ENCODE measurements around the gene OPN4. TPM values are rescaled to one million over a fixed set of nuclear protein-coding genes. Genes with fewer than 3 reads are reported as not detected.

OPN4 gene
- total RNA-seq, 1 experiment from 2014 or later = not detected

DNA sequence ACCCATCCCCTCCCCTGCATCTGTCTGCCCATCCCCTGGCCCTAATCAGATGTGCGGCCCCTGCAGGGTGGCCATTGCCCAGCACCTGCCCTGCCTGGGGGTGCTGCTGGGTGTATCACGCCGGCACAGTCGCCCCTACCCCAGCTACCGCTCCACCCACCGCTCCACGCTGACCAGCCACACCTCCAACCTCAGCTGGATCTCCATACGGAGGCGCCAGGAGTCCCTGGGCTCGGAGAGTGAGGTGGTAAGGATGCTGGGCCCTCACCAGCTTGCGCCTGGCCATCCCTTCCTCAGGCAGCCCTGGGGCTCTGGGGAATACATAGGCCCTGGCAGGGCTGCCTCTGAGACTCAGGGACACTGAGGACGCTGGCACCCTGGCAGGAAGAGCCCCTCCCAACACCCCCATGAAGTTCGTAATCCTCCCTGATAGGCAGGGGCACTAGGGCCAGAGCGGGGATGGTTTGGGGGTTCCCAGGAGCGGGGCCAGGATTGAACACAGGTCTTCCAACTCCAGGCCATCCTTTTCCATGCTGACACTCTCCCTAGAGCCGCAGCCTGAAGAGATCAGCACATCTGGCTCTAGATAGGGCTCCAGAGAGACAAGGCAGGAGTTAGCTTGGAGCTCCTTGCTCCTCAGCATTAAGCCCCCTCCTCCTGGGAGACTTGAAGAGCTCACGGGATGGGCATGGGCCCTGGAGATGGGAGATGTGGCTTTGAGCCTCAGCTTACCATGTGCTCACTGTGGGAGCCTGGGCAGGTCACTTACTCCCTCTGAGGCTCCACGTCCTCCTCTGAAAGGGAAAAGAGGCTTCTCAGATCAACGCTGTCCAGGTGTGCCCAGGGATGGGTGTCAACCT is 8.1 kb downstream of the OPN4 start:
- DNase-seq (ENCODE audit: low read depth) = no peak

- DNase-seq (ENCODE audit: low read depth) = no peak
These were observed 8.6 kb downstream of the OPN4 start for GRCh38 chr10:86663046-86663345.

DNA sequence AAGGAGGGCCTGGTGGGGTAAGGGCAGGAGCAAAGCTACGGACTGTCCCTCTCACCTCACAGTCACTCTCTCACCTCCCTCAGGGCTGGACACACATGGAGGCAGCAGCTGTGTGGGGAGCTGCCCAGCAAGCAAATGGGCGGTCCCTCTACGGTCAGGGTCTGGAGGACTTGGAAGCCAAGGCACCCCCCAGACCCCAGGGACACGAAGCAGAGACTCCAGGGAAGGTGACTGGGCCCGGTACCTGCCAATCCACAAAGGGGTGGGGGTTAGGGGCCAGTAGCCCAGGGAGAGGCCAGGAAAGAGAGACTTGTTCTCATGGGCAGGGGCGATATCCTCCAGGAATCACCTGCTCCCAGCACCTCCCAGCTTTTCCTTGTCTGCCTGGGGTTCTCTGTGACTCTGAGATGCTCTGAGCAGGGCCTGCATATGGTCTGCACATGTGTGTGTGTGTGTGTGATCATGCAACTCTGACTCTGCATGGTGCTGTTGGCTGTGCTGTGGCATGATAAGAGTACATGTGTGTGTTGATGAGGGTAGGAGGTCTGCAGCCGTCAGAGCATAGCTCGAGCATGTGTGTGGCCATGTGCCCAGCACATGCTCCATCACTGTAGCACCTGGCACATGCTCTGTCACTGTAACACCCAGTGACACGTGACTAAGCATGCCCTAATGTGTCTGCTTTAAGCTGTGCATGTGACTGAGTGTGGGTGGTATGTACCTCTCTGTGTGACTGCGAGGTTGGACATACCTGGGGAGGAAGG is 9.4 kb downstream of the OPN4 start:
- no peak for DNase-seq (ENCODE audit: low read depth)

DNA sequence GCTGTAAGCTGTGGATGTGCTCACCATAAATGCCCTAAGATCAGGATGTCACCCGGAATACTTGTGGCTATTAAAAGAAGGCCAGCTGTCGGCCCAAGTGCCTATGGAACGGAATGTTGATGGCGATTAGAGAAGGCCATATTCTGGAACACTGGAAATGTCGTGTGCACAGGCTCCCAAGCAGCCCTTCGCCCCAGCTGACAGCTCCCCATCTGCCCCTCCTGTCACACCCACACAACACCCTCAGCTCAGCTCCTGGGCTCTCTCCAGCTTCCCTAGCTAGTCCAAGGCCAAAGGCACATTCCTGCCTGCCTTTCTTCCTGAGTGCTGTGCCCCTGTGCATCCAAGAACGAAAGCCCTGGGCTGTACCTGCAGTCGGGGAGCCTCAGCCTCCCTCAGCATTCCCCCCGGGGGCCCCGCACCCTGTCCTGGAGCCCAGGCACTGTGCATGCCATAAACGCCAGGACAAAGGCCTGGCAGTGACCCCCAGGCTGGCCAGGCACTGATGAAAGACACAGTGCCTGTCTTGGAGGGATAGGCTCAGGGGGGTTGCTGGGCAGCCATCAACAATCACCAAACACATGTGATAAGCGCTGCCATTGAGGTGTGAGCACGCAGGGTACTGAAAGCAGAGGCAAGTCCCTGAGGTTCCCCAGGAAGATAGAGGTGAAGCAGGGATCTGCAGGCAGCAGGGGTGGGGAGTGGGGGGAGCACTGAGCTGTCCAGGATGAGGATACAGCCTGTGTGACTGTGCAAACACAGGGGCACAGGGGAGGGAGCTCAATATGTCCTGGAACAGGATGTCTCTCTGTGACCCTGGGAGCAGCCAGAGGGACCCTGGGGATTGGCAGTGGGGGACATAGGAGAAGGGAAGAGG is 10.2 kb downstream of the OPN4 start:
- no peak for DNase-seq (ENCODE audit: low read depth)

DNA sequence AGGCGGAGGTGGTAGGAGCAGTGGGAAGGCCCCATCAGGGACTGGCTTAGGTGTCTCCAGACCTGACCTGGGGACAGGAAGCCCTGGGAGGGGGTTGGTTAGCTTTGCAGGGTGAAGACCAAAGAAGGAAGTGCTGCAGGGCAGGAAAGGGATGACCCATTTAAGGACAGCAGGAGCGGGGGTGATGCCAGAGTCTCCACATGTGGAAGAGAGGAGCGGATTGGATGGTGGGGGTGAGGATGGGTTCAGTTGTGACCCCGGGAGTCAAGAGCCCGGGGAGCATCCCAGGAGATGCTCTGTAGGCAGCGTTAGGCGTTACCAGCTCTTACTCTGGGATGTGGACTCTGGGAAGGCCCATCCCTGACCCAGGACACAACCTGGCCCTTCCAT is 10.9 kb downstream of the OPN4 start:
- no peak for DNase-seq (ENCODE audit: low read depth)

- DNase-seq (ENCODE audit: low read depth) = no peak
These were observed 11.5 kb downstream of the OPN4 start for GRCh38 chr10:86665868-86666267.

GRCh38 chr10:86666538-86666937 is 12.2 kb downstream of the OPN4 start:
- no peak for DNase-seq (ENCODE audit: low read depth)

DNA sequence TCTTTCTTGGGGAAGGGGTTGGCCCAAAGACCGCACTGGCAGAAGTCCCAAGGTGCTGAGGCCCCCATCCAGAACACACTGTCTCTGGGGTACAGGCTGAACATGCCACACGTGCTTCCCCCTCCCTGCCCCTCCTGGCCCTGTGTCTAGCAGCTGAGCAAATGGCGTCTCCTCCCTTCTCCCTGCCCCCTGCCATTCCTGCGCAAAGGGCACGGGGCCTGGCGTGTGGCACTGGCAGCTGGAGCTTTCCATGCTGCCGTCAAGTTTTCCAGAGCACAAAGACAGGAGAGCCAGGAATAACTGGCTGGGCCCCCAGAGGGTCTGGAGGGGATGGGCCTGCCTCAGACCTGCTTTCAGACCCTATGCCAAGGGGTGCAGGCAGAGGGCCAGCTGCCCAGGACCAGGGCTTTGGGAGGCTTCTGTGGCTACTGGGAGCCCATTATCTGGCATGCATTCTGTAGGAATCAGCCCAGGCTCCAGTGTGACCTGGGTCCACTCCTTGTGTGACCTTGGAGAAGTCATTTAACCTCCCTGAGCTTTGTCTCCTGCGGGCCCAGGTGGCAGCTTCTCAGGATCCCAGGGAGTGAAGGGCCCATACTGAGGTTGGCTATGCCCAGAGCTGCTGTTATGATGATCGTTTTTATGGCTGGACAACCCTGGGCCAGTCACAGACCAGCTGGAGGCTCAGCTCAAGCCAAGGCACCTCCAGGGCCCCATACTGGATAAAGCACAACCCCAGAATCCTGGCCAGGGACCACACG is 13.3 kb downstream of the OPN4 start:
- DNase-seq (ENCODE audit: low read depth) = no peak

GRCh38 chr10:86668297-86669165 is 14.2 kb downstream of the OPN4 start, which contains the start of gene LDB3:
Gene LDB3, plus strand, starts transcription at chr10:86668511. Its CDS starts 181 bp downstream, at chr10:86668692.
- peak; percentile 45 for DNase-seq (ENCODE audit: low read depth)

DNA sequence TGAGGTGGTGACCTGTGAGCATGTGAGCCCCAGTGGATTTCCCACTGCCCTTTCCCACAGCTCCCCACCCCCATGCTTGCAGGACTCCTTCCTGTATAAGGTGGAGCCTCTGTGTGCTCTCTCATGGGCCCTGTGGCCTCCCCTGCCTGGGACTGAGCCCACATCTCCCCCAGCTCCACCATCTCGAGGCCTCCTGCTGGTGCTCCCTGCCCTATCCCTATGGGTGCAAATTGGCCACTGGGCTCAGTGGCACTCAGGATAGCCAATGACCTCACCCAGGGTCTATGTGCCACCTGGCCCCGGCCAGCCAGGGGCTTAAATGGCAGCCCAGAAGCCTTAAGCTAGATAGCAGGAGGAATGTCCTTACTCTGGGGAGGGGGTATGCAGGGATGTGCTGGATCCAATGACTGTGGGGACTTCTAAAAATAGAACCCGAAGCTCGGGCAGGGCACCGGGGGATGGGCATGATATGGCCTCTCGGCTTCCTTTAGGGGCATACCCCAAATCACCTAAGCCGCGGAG is 16.0 kb downstream of the OPN4 start:
- DNase-seq (ENCODE audit: low read depth) = no peak

- no peak for DNase-seq (ENCODE audit: low read depth)
These were observed 16.5 kb downstream of the OPN4 start for GRCh38 chr10:86670876-86671275.

DNA sequence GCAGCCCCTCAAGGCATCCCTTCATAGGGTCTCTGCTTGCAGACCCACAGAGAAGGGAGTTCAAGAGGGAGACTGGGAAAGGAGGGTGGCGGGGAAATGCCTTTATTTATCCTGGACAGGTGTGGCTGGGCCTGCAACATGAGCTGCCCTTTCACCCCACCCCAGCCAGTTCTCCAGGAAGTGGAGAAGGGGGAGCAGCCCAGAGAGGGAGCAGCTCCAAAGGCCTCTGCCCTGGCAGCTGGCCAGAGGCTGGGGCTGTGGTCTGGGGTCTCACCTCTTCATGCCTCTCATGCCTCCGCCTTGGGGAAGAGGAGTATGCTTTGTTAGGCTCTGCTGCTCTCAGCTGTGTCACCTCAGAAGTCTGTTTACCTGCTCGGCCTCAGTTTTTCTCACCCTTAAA is 17.1 kb downstream of the OPN4 start:
- no peak for DNase-seq (ENCODE audit: low read depth)

GRCh38 chr10:86671985-86672710 is 17.8 kb downstream of the OPN4 start:
- no peak for DNase-seq (ENCODE audit: low read depth)

GRCh38 chr10:86673216-86673826 is 19.0 kb downstream of the OPN4 start:
- no peak for DNase-seq (ENCODE audit: low read depth)

GRCh38 chr10:86673827-86674581 is 19.7 kb downstream of the OPN4 start:
- DNase-seq (ENCODE audit: low read depth) = peak; percentile 29

DNA sequence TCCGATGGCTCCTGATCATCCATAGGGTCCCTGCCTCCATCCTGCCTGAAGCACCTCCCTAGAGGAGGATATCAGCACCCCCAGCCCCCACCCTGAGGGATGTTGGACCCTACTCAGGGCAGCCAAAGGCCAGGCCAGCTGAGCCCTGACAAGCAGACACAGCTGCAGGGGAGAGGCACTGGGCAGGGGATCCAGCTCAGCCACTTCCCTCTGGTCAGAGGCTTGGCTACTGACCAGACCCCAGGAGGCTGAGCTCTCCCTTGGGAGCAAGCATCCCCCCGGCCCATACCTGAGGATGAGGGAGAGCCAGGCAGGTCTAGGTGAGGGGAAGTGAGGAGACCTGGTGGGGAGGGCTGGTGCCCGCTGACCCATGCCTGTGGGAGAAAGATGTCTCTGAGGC is 20.6 kb downstream of the OPN4 start:
- peak; percentile 37 for DNase-seq (ENCODE audit: low read depth)

- no peak for DNase-seq (ENCODE audit: low read depth)
These were observed 23.0 kb downstream of the OPN4 start for GRCh38 chr10:86677374-86677773.
